ENCODE measurements around the gene RNF157. TPM values are rescaled to one million over a fixed set of nuclear protein-coding genes. Genes with fewer than 3 reads are reported as not detected.
"Not testable (repeated sequence)": the region's sequence is repeated elsewhere in the genome, so short reads cannot be mapped to it uniquely, and the experiment has no call there.

RNF157 gene
- total RNA-seq, 4 donors from 2014 or later, result 1.7 to 6.6 (median 4.7) TPM

- no peaks in the 10 kb centered on the region for H3K36me3 ChIP-seq
- no peaks in the 10 kb centered on the region for H3K27me3 ChIP-seq
- intact Hi-C loops (cut with DNase I), result no loop called here
- no peak for TF ChIP-seq CTCF (IDR thresholded peaks at IDR 0.05)
- no peak for TF ChIP-seq POLR2A (IDR thresholded peaks at IDR 0.05)
- WGBS, 2 donors, result 68 to 74% methylated on average over 7 of the region's 7 CpGs
- H3K4me1 ChIP-seq, result peaks cover 3 to 4% of the 10 kb centered on the region in 2 donors
- H3K27ac ChIP-seq, result no peak overlapping the region
- H3K9me3 ChIP-seq, result no peaks in the 10 kb centered on the region
- H3K4me3 ChIP-seq (replicated peaks in 1 of 3), result no peak overlapping the region
- DNase-seq, result peak in 1 of 2 donors; percentile 19
These were observed 6.1 kb upstream of the RNF157 start for GRCh38 chr17:76246080-76247066.

- H3K27ac ChIP-seq; H3K4me3 ChIP-seq (replicated peaks in 1 of 3); DNase-seq; H3K9me3 ChIP-seq; H3K27me3 ChIP-seq; H3K36me3 ChIP-seq; intact Hi-C loops (cut with DNase I): not testable (repeated sequence)
- WGBS, 2 donors, result 93 to 96% methylated on average over 8 of the region's 8 CpGs
- H3K4me1 ChIP-seq, result peaks cover 9 to 12% of the 10 kb centered on the region in 2 donors
These were observed 4.4 kb upstream of the RNF157 start for GRCh38 chr17:76244721-76245120.

GRCh38 chr17:76243826-76244679 is 3.8 kb upstream of the RNF157 start:
- H3K9me3 ChIP-seq, result no peaks in the 10 kb centered on the region
- 89 to 90% methylated on average over 12 of the region's 12 CpGs for WGBS, 2 donors
- H3K27me3 ChIP-seq, result no peaks in the 10 kb centered on the region
- no peak overlapping the region for H3K4me3 ChIP-seq (replicated peaks in 1 of 3)
- no peak for TF ChIP-seq CTCF (IDR thresholded peaks at IDR 0.05)
- no peak for TF ChIP-seq POLR2A (IDR thresholded peaks at IDR 0.05)
- H3K36me3 ChIP-seq, result no peaks in the 10 kb centered on the region
- H3K4me1 ChIP-seq, result peaks cover 11 to 16% of the 10 kb centered on the region in 2 donors
- DNase-seq, result no peak
- intact Hi-C loops (cut with DNase I), result no loop called here
- H3K27ac ChIP-seq, result no peak overlapping the region

GRCh38 chr17:76241691-76242255 is 1.5 kb upstream of the RNF157 start:
- intact Hi-C loops (cut with DNase I), result no loop called here

More at GRCh38 chr17:76241691-76242255, 1.5 kb upstream of the RNF157 start:
- no peaks in the 10 kb centered on the region for H3K9me3 ChIP-seq
- no peaks in the 10 kb centered on the region for H3K27me3 ChIP-seq
- H3K4me1 ChIP-seq, result peaks cover 11 to 16% of the 10 kb centered on the region in 2 donors
- H3K27ac ChIP-seq, result no peak overlapping the region
- DNase-seq, result no peak
- TF ChIP-seq POLR2A (IDR thresholded peaks at IDR 0.05) (no peak), CTCF (IDR thresholded peaks at IDR 0.05) (no peak)
- 97 to 99% methylated on average over 15 of the region's 15 CpGs for WGBS, 2 donors
- H3K4me3 ChIP-seq (replicated peaks in 1 of 3), result no peak overlapping the region
- H3K36me3 ChIP-seq, result no peaks in the 10 kb centered on the region

Data from thyroid gland (tissue), 4 donors.